GM04504 (cell line): ENCODE measurements around the gene PTPRG.
A peak's percentile ranks its signal among the peaks of the same experiment; 100 is the strongest.

Source experiments
- DNase-seq: peaks from one replicate; pipeline ENCODE4 v3.0.0-alpha.2; 2012; ENCODE audit warnings: low read depth

PTPRG gene

DNA sequence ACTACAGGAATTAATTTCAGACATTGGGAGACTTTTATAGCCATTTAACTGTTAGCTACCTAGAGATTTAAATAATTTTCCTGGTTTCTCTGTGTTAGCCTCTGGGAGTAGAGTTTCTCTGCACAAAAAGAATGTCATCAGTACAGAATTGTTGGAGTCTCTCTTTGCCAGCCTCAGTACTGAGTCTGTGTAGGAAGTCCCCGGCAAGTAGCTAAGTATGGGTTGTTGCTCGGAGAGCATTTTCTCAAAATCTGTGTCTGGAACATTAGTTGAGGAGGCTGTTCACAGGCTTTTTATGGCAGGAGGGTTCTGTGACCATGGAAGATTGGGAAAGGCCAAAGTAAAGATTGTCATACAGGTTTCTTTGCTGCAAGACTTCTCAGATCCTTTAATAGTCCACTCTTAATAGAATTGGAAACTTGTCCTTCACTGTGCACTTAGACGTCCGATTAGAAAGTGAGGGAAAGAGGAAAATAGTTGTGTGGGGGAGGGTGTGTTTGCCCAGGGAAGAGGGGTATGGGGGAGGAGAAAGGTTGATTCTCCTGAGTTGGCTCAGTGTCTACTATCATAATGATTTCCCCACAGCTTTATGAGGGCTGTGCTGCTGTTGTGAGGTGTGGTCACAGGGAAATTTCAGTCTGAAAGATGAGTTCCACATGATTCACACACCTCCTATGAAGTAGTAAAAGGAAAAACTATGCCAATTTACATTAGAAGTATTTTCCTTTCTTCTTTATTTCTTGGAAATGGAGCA is 207.1 kb downstream of the PTPRG start:
- no peak for DNase-seq

DNA sequence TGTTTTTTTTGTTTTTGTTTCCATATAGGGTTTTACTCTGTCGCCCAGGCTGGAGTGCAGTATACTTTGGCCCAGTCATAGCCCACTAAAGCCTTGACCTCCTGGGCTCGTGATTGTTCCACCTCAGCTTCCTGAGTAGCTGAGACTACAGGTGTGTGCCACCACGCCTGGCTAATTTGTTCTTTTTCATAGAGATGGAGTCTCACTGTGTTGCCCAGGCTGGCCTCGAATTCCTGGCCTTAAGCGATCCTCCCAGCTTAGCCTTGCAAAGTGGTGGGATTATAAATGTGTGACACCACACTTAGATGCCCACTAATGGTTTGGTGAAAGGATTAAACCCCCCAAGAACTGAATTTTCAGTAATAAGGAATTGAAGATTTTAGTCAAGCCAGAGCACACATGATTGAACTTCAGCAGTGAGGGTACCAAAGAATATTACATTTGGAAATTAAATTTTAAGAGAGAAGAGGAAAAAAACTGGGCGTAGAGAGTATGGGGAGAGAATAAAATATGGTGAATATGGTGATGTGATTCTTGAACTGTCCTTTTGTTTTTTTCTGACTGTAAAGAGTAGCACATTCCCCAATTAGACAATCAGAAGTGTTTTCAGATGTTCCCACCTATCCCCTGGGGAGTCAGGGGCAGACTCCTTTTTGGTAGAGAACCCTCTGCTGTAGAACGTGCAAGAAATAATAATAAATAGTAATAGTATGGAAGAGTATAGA is 208.1 kb downstream of the PTPRG start:
- DNase-seq = no peak

DNA sequence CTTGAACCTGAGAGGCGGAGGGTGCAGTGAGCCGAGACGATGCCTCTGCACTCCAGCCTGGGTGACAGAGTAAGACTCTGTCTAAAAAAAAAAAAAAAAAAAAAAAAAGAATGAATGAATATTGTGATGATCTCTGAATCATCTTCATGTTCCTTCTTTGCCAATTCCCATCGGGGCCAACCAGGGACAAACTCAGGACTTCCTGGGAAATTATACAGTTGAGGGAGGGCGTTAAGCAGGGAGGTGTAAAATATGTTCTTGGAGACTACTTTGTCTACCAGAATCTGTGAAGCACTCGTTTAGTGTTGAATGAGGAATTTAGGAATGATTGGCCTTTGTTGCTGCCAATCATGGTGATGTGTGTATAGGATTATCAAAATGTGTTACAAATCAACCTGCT is 210.6 kb downstream of the PTPRG start:
- no peak for DNase-seq

DNA sequence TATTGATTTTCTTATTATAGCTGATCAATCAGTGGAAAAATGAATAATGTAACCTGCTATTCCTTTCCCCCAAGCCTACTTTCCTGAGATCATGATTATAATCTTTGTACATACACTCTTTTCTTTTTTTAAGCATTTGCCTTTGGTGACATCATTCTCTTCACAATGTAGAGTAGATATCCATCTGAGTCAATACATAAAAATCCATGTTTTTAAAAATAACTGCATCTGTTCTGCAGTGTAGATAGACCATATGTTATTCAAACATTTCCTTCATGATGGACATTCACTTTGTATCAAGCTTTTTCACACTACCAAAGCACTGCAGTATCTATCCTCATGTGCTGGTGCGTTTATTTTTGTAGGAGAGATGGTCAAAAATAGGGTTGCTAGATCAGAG is 211.1 kb downstream of the PTPRG start:
- no peak for DNase-seq

DNA sequence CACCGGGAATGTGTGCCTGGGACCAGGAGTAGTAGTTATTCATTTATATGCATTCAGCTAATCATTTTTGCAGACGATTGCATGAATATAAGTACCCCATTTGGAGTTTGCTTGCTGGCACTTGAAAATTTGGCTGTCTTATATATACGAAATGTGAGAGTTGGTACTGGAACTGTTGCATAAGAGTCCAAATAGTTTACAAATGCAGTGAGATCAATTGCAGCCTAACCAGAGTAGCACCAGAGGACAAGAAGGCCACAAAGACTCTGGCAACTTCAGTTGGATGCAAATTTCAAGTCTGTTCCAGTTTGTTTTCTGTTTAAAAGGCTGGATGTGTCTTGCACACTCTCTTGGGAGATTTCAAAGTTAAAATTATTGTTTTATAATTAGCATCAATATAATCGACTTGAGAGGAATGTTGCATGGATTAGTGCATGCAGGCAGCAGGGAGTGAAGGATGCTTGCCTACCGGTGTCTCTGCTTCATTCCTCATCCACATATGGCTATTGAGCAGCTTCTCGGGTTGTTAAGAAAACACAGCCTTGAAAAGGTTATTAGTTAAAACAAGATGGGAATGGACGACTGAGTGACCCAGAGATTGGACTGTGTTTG is 213.0 kb downstream of the PTPRG start:
- DNase-seq = no peak

DNA sequence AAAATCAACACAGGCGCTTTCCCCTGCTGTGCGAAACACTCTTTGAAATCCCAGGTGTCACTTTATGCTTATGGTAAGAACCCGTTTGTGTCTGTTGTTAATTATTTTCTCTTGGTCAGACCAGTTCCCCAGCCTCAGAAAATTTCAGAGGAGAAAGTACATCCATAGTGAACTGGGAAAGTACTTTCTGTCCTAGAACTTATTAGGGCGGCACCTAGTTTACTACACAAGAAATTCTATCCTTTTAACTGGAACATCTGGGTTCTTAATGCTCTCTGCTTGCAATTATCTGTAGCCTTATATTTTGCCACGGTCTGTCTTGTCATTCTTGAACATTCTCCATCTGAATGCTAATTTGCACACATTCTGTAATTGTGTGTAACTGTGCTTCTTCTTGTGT is 215.0 kb downstream of the PTPRG start:
- DNase-seq = no peak

DNA sequence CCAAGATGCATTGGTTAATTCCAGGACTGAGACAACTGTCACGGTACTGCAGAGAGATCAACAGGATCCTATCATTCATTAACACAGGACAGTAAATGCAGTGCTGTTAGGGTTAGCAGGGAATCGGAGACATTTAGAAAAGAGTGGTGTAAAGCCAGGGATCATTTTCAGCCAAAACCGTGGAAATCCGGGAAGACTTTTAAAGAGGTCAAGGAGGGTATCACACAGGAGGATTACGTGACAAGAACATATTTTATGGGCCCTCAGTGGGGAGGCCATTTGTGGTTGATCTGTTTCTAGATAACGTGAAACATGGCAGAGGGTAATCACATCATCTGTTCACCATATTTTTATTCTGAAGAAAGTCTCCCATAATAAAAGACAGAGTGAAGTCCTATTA is 216.1 kb downstream of the PTPRG start:
- no peak for DNase-seq

DNA sequence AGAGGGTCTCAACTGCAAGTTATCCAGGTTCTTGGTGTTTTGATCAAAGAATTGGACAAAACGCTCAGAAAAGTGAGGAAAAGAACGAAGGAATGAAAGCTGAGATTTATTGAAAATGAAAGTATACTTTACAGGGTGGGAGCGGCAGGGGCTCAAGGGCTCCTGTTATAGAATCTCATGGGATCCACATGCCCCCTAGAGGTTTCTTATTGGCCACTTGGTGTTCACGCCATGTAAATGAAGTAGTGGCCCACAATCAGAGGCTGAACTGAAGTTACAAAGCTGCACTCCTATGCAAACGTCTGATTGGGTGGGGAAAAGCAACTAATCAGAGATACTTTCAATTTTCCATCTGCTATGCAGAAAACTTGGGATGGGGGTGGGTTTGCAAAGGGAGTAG is 216.7 kb downstream of the PTPRG start:
- DNase-seq = no peak

DNA sequence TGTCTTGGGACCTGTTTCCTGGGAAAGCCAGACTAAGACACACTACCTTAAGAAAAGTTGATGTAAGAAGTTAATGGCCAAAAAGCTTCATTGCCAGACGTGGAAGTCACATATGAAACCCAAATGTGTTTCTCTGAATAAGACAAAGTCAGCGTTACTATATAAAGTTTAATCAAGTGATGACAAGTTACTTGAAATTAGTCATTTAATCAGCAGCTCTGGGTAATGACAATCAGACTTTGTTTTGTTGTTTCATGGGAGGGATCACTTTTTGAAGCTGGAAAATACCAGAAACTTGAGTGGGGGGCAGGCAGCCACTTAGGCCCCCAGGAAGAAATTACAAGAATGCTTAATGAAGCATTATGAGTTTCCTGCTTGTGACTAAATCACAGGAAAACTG is 218.6 kb downstream of the PTPRG start:
- DNase-seq = no peak

DNA sequence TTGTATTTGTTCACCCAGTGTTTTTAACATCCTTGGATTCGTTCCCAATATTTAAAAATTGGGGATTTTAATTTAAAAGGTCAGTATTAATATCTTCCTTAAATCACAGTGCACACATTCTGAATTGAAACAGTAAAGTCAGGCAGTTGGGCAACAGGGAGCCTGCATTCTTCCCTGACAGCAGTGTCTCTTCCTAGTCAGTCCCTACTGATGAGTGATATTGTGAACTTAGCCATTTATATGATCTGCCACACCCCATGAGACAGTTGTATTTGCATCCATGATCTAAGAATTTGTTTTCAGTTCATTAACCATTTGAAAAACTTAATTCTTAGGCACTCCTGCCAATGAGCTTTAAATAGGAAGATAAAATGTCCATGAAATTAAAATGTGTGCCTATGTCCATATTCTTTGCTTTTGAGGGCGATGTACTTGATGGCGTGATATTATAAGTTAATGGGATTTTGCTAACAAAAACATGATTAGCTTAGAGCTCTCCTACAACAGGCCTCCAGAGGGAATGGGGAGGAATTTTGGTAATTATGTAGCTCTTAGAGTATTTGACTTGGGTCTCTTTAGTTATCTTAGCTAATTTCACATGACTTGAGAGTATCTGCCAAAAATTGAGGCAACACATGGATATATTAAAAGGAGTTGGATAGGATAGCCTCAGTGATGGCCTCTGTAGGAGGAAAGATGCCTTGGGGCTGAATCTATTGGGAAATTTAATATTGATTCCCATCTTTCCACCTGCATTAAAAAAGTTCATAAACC is 219.3 kb downstream of the PTPRG start:
- no peak for DNase-seq

DNA sequence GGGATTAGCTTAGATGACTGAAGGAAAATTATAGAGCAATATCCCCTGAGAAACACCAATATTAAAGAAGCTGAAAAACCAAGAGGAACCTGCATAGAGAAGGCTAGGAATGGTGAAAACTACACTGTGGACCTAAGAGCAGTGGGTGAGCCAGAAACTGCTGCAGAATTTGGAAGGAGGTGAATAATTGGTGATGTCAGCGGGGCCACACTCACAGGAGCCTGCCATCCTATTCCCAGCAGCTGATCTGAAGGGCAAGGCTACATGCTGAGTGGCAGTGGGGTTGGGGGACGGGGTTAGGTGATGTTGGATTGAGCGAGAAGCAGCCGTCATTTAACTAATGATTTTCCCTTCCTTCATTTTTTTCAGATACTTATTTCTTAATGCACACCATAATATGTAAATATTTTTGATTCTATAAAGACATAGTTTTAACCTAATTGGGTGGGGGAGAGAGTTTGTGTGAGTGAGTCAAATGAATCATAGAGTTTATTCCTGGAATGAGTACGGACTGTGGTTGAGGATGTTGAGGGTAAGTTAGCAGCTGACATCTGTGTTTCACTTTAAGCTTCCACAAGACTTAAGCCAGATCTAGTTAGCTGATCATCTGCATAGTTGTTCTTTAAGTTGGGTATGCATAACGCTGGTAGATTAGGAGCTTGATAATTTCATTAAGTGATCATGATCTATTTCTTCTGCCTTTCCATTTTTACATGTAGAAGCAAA is 222.8 kb downstream of the PTPRG start:
- DNase-seq = peak; percentile 39

DNA sequence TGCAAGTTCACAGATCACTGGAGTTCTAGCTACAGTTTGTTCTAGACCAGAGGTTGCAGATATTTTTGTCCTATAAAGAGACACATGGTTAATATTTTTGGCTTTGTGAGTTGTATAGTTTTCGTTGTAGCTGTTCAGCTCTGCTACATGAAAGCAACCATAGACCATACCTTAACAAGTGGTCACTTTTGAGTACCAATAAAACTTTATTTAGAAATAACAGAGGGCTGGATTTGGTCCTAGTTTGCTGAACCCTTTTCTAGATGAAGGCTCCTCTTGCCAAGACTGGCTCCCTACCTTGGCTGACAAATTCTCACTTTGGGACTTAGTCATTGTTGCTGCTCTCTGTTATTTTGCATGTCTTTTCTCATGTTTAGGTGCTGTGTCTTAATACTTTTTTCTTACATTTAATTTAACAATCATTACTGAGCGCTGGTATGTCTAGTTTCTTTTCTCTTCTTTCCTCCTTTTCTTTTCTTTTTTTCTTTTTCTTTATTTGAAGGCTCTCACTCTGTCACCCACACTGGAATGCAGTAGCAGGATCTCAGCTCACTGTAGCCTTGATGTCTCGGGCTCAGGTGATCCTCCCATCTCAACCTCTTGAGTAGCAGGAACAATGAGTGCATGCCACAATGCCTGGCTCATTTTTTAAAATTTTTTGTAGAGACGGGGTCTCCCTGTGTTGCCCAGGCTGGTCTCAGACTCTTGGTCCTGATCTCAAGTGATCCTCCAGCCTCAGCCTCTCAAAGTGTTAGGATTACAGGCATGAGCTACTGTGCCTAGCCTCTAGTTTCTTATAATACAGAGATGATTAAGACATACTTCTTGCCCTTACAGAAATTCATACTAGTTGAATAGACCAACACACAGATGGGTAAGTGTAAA is 227.5 kb downstream of the PTPRG start:
- DNase-seq = no peak

DNA sequence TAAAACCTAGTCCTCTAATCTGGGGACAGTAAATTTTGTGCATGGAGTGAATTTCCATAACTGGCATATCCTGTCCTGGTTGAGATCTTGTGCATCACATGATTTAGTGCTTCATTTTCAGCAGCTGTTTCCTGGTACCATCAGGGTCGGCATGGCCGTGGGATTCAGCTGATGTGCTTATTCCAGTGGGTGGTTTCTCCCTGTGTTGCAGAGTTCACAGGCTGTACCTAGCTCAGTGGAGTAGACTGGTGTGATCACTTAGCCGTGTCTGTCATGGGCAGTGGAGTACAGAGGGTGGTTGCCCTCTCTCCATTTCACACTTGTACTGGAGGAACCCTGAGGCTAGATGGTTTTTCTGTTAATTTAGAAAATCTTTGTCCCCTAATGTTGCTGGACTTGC is 228.5 kb downstream of the PTPRG start:
- no peak for DNase-seq

DNA sequence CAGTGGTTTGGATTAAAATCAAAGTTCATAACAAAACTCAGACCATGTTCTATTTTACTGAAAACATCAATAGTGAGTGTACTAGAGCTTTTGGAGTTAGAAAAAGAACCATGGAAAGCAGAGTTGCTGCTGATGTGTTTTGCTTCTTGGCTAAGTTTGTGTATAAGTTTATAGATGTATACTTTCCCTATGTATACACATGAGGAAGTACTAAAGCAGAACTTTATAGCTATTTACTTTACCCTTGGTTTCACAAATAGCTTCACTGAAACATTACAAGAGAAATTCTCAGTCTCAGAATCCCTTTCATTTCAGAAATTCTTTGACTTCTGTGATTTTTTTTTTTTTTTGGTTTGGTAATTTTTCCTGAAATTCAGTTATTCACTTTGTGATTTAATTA is 229.0 kb downstream of the PTPRG start:
- DNase-seq = no peak

DNA sequence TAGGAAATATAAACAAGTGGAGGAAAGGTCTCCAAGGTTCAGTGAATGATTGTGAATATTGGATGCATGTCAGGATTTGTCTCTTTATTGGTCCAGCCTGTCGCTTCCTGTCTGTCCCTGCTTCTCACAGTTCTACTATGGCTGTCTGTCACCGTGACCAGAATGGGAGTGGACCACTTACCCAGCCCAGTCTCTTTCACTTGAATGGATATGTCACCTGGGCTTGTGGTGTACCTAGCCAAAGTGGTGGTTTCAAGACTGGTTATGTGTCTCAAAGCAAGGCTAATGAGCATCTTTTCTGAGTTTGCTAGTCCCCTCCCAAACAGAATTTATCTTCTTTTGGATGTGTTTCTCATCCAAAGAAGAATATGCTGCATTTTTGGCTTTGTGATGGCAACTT is 231.7 kb downstream of the PTPRG start:
- DNase-seq = no peak

DNA sequence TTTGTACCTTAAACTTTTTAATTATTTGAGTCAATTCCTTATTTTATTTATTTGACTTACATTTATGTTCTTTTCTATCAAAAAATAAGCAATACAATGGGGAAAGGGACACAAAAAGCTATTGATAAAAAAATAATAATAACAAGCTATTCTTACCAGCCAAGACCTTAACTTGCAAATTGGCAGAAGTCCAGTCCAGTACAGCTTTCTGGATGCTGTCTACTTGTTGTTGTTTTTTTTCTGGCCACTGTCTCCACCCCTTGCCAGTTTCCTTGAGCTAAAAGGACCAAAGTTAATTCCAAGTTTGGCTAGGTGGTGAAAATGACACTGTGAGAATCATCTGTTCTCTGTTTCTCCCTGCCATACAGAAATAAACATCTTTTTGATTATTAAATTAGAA is 232.2 kb downstream of the PTPRG start:
- DNase-seq = no peak

DNA sequence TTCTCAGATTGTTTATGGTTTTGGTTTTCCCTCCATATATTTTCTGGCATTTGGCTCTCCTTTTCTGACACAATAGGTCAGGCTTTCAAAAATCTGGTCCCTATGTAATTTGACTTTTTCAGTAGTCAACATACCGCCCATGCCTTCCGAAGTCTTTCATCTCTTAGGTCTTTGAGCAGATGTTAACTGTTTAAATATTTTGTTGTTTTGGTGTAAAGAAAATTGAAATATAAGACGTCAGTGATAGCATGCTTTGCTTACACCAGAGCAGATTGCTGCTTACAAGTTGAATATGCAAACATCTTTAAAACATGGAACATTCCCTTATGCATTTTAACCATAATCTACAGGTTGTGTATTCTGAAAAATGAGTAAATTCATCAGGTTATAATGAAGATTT is 233.0 kb downstream of the PTPRG start:
- DNase-seq = no peak

DNA sequence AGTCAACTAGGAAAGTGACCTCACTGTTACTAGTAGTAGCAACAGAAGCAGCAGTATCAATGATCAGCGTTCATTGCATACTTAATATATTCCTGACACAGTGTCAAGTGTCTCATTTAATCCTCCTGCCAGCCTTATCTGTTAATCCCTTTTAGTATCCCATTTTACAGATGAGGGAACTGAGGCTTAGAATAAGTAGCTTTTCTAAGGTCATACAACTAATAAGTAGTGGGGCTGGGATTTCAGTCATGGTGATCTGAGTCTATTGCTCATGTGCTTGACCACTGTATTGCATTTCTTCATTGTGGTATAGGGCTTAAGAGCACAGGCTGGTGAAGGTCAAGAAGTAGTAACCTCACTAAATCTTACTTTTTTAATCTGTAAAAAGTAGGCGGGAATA is 233.6 kb downstream of the PTPRG start:
- no peak for DNase-seq

DNA sequence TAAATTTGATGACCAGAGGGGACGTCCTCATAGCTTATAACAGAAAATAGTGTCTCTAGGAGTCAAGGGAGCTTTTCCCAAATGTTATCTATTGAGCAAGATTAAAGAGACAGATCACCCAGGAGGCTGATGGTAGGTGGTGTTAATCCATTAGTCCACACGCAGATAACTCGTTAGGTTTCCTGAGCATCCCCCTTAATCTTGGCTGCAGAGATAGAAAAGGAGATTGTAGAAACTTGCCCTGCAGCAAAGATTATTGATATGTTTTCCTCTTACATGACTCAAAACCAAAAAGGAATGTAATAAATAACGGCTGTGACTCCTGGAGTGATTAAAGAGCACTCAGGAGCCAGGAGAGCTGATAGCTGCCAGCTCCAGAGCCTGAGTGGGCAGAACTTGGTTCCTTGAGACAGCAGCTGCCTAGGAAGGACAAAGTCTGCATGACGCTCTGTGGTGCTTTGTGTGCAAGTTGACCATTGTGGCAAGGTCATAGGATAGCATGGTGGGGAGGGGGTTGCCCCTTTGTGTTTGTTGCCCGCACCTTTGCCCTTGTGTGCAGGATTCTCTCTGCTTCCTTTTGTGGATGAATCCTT is 234.8 kb downstream of the PTPRG start:
- DNase-seq = no peak

DNA sequence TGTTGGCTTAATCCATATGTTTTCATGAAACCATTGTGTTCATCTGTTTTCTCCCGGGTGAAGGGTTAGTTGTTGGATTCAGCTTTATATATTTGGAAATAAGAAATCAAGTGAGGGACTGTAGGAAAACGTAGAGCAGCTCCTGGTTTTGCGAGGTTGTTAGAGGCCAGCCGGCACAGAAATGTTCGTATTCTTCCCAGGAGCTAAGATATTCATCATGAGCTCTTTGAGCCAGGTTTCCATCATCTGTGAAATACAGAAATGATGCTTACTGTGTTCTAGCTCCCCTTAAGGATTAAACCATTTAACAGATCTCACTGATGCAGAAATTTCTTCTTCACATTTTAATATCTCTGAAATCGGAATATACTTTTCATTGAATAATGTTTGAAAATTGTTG is 235.5 kb downstream of the PTPRG start:
- no peak for DNase-seq

DNA sequence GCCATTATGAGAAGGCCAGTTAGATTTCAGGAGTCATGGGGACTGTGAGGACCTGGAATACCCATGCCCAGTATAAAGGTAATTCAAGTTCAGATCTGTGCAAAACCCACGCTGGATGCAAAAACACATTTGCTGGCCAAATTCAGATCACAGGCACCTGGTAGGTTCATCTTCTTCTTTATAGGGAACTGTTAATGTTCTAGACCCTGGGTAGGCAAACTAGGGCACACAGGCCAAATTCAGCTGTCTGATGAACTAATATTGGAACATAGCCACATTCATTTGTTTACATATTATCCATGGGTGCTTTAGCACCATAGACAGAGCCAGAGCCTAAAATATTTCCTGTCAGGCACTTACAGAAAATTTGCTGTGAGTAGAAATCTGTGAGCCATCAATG is 241.4 kb downstream of the PTPRG start:
- DNase-seq = no peak
